ENCODE results near the gene HAAO. TPM values are rescaled to one million over a fixed set of nuclear protein-coding genes. Genes with fewer than 3 reads are reported as not detected.
"Not testable (repeated sequence)": the region's sequence is repeated elsewhere in the genome, so short reads cannot be mapped to it uniquely, and the experiment has no call there.

HAAO gene
- total RNA-seq, 1 experiment from 2014 or later, result 8.0 TPM

GRCh38 chr2:42731316-42731715 lies 61.1 kb downstream of the HAAO start:
- Mint-ChIP-seq H3K9me3 (peaks cover 44% of the 10 kb centered on the region), H3K36me3 (peaks cover 51% of the 10 kb centered on the region)
- H3K27me3 Mint-ChIP-seq (ENCODE audit: low read depth); ATAC-seq; H3K4me1 Mint-ChIP-seq; CTCF ChIA-PET; H3K27ac Mint-ChIP-seq; DNase-seq (ENCODE audit: low spot score); H3K4me3 Mint-ChIP-seq; POLR2A ChIA-PET: not testable (repeated sequence)

DNA sequence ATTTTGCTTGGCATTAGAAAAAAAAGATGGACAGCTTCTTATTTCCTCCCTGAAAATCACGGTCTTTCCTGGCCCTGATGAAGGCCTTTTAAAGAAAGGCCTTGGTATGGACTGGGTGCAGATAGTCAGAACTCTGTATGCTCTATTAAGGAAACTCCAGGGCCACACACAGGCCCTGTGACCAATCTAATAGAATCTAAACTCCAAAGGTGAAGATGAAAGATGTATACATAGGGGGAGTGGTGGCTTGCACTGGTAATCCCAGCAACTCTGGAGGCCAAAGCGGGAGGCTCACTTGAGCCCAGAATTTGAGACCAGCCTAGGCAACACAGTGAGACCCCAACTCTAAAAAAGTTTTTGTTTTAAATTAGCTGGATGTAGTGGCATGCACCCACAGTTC lies 65.7 kb downstream of the HAAO start:
- POLR2A ChIA-PET, result no interaction called here
- Mint-ChIP-seq H3K36me3 (peaks cover 25% of the 10 kb centered on the region), H3K27ac (no peak overlapping the region)
- TF ChIP-seq NFATC4 (CRISPR knock-in tag; IDR thresholded peaks at IDR 0.05) (no peak), ARID4B (CRISPR knock-in tag; IDR thresholded peaks at IDR 0.05; ENCODE audit: borderline replicate concordance) (no peak), AFF4 (CRISPR knock-in tag; IDR thresholded peaks at IDR 0.05; ENCODE audit: borderline replicate concordance) (no peak), MAX (CRISPR knock-in tag; IDR thresholded peaks at IDR 0.05) (no peak), FOXJ3 (CRISPR knock-in tag; IDR thresholded peaks at IDR 0.05; ENCODE audit: borderline replicate concordance) (no peak), E2F1 (CRISPR knock-in tag; IDR thresholded peaks at IDR 0.05) (no peak), NFYB (CRISPR knock-in tag; conservative IDR thresholded peaks at IDR 0.05; ENCODE audit: low read depth) (no peak), ZNF396 (CRISPR knock-in tag; IDR thresholded peaks at IDR 0.05; ENCODE audit: borderline replicate concordance) (no peak)
- TF ChIP-seq, protein P1, sequence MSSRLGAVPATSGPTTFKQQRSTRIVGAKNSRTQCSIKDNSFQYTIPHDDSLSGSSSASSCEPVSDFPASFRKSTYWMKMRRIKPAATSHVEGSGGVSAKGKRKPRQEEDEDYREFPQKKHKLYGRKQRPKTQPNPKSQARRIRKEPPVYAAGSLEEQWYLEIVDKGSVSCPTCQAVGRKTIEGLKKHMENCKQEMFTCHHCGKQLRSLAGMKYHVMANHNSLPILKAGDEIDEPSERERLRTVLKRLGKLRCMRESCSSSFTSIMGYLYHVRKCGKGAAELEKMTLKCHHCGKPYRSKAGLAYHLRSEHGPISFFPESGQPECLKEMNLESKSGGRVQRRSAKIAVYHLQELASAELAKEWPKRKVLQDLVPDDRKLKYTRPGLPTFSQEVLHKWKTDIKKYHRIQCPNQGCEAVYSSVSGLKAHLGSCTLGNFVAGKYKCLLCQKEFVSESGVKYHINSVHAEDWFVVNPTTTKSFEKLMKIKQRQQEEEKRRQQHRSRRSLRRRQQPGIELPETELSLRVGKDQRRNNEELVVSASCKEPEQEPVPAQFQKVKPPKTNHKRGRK (CRISPR knock-in tag; IDR thresholded peaks at IDR 0.05; ENCODE audit: borderline replicate concordance), result no peak
- TF ChIP-seq, protein P2, sequence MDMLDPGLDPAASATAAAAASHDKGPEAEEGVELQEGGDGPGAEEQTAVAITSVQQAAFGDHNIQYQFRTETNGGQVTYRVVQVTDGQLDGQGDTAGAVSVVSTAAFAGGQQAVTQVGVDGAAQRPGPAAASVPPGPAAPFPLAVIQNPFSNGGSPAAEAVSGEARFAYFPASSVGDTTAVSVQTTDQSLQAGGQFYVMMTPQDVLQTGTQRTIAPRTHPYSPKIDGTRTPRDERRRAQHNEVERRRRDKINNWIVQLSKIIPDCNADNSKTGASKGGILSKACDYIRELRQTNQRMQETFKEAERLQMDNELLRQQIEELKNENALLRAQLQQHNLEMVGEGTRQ (CRISPR knock-in tag; IDR thresholded peaks at IDR 0.05), result no peak
- TF ChIP-seq, protein P3, sequence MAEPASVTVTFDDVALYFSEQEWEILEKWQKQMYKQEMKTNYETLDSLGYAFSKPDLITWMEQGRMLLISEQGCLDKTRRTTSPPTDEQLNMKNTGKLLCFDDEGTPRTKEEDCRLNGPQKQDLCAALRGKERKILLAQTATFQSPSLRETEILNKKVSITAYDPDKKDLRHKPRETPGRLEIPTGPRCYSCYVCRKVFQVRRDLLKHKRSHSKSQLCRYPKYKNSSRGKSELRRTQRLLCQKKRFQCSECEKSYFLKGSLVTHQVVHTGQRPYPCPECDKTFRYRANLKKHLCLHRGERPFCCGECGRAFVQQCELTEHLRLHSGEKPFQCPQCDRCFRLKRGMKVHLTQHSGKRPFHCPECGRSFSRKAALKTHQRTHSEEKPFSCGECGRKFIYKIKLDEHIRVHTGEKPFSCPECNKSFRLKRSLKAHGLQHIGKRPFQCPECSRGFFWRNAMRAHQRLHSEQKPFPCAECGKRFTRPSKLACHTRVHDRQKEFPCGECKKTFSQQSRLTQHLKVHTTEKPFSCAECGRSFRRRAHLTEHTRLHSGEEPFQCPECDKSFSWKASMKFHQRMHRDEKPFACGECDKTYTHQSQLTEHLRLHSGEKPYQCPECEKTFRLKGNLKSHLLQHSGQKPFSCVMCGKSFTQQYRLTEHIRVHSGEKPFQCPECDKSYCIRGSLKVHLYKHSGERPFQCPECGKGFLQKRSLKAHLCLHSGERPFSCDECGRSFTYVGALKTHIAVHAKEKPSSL (CRISPR knock-in tag; conservative IDR thresholded peaks at IDR 0.05), result no peak
- TF ChIP-seq, protein P4, sequence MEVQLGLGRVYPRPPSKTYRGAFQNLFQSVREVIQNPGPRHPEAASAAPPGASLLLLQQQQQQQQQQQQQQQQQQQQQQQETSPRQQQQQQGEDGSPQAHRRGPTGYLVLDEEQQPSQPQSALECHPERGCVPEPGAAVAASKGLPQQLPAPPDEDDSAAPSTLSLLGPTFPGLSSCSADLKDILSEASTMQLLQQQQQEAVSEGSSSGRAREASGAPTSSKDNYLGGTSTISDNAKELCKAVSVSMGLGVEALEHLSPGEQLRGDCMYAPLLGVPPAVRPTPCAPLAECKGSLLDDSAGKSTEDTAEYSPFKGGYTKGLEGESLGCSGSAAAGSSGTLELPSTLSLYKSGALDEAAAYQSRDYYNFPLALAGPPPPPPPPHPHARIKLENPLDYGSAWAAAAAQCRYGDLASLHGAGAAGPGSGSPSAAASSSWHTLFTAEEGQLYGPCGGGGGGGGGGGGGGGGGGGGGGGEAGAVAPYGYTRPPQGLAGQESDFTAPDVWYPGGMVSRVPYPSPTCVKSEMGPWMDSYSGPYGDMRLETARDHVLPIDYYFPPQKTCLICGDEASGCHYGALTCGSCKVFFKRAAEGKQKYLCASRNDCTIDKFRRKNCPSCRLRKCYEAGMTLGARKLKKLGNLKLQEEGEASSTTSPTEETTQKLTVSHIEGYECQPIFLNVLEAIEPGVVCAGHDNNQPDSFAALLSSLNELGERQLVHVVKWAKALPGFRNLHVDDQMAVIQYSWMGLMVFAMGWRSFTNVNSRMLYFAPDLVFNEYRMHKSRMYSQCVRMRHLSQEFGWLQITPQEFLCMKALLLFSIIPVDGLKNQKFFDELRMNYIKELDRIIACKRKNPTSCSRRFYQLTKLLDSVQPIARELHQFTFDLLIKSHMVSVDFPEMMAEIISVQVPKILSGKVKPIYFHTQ (CRISPR knock-in tag; IDR thresholded peaks at IDR 0.05), result no peak
- TF ChIP-seq, protein P5, sequence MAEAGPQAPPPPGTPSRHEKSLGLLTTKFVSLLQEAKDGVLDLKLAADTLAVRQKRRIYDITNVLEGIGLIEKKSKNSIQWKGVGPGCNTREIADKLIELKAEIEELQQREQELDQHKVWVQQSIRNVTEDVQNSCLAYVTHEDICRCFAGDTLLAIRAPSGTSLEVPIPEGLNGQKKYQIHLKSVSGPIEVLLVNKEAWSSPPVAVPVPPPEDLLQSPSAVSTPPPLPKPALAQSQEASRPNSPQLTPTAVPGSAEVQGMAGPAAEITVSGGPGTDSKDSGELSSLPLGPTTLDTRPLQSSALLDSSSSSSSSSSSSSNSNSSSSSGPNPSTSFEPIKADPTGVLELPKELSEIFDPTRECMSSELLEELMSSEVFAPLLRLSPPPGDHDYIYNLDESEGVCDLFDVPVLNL (CRISPR knock-in tag; IDR thresholded peaks at IDR 0.05; ENCODE audit: borderline replicate concordance, low read depth), result no peak

More for the DNA sequence above, 65.7 kb downstream of the HAAO start:
- CTCF ChIA-PET, result no interaction called here
- ATAC-seq (no peak), DNase-seq (ENCODE audit: low spot score) (no peak)
- Mint-ChIP-seq H3K9me3 (peaks cover 20% of the 10 kb centered on the region), H3K4me1 (peaks cover 12% of the 10 kb centered on the region), H3K27me3 (ENCODE audit: low read depth) (no peaks in the 10 kb centered on the region), H3K4me3 (no peak overlapping the region)

All from WTC11 (cell line).